Nephron progenitor cell (in vitro differentiated cells): ENCODE results near the gene KCNAB2.

Experiments
- DNase-seq: peaks from one replicate; pipeline ENCODE4 v3.0.0; 2021
- H3K27ac Mint-ChIP-seq: 2 replicates; pipeline ENCODE4 v1.8.0; 2021; ENCODE audit warnings: mild to moderate bottlenecking, moderate library complexity, mixed read lengths
- H3K27me3 Mint-ChIP-seq: 2 replicates; pipeline ENCODE4 v1.8.0; 2021; ENCODE audit warnings: mild to moderate bottlenecking, low read depth, mixed read lengths; ENCODE audit not compliant: poor library complexity
- H3K36me3 Mint-ChIP-seq: 2 replicates; pipeline ENCODE4 v1.8.0; 2021; ENCODE audit warnings: low read depth, mixed read lengths
- H3K4me1 Mint-ChIP-seq: 2 replicates; pipeline ENCODE4 v1.8.0; 2021; ENCODE audit warnings: mixed read lengths
- H3K4me3 Mint-ChIP-seq: 2 replicates; pipeline ENCODE4 v1.8.0; 2021; ENCODE audit warnings: mild to moderate bottlenecking, moderate library complexity, mixed read lengths
- H3K9me3 Mint-ChIP-seq: 2 replicates; pipeline ENCODE4 v1.8.0; 2021; ENCODE audit warnings: mild to moderate bottlenecking, moderate library complexity, mixed read lengths
- TF ChIP-seq, protein P1 (sequence below): fragments of 200-600 bp; sonication (generic); IDR thresholded peaks from 2 replicates; pipeline ENCODE4 v1.5.0; 2021; ENCODE audit warnings: antibody characterized with exemption

The KCNAB2 gene

DNA sequence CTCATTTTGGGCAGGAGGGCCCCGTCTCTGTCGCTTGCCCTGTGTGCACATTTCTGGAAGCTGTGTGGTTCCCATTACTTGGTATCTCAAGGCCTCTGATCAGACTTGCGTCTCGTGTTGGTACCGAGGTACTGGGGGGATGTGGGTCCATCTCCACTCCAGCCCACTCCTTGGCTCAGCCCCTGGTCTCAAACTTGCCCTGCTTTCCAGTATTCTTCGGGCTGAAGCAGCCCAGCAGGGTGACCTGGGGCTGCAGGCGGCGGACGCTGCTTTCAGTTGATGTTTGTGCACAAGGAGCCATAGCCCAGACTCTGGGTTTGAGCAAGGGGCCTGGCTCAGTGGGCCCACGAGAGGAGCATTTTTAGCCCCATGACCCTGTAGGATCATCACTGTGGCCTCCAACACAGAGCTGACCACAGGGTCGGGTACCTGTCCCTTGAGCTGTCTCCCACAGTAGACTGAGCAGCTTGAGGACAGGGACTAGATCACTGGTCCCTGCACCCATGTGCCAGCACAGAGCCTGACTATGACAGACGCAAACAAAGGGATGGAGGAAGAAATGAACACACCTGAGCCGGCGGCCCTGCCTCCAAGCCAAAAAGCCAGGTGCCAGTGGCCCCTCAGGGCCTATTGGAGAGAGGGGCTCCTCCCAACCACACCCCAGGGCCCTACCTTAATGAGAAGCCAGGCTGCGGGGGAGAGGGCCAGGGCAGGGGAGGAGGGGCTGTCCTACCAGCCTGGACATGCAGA lies 87.6 kb downstream of the KCNAB2 start:
- Mint-ChIP-seq H3K9me3 (peaks cover 15% of the 10 kb centered on the region), H3K4me3 (no peak overlapping the region), H3K4me1 (no peaks in the 10 kb centered on the region), H3K27ac (no peak overlapping the region), H3K27me3 (peaks cover 14% of the 10 kb centered on the region), H3K36me3 (no peaks in the 10 kb centered on the region)
- DNase-seq, result no peak
- TF ChIP-seq, protein P1, sequence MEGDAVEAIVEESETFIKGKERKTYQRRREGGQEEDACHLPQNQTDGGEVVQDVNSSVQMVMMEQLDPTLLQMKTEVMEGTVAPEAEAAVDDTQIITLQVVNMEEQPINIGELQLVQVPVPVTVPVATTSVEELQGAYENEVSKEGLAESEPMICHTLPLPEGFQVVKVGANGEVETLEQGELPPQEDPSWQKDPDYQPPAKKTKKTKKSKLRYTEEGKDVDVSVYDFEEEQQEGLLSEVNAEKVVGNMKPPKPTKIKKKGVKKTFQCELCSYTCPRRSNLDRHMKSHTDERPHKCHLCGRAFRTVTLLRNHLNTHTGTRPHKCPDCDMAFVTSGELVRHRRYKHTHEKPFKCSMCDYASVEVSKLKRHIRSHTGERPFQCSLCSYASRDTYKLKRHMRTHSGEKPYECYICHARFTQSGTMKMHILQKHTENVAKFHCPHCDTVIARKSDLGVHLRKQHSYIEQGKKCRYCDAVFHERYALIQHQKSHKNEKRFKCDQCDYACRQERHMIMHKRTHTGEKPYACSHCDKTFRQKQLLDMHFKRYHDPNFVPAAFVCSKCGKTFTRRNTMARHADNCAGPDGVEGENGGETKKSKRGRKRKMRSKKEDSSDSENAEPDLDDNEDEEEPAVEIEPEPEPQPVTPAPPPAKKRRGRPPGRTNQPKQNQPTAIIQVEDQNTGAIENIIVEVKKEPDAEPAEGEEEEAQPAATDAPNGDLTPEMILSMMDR, result no peak

DNA sequence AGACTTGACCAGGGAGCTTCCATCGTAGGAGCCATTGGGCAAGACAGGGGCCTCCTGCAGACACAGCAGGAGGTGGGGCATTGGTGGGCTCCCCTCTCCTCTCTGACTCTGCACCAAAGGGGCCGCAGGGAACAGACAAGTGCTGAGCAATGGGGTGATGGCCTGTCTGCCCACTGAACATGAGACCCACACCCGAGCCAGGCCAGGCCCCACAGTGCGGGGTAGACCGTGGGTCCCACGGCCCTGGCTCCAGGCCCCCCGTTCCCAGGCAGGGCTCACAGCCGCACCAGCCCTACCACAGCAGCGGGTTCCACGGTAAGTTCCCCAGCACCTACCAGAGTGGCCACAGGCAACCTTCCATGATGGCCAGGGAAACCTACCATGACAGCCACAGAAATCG lies 88.5 kb downstream of the KCNAB2 start:
- peaks cover 15% of the 10 kb centered on the region for H3K9me3 Mint-ChIP-seq
- H3K4me3 Mint-ChIP-seq, result no peak overlapping the region
- no peak for DNase-seq
- TF ChIP-seq, protein P1, result no peak
- peaks cover 18% of the 10 kb centered on the region for H3K27me3 Mint-ChIP-seq
- no peak overlapping the region for H3K27ac Mint-ChIP-seq
- no peaks in the 10 kb centered on the region for H3K4me1 Mint-ChIP-seq
- no peaks in the 10 kb centered on the region for H3K36me3 Mint-ChIP-seq

- Mint-ChIP-seq H3K4me3 (no peak overlapping the region), H3K9me3 (peaks cover 15% of the 10 kb centered on the region), H3K36me3 (no peaks in the 10 kb centered on the region), H3K4me1 (no peaks in the 10 kb centered on the region), H3K27ac (no peak overlapping the region), H3K27me3 (peaks cover 16% of the 10 kb centered on the region)
- DNase-seq, result no peak
- TF ChIP-seq, protein P1, result no peak
These were observed 89.2 kb downstream of the KCNAB2 start for GRCh38 chr1:6134741-6135510.

DNA sequence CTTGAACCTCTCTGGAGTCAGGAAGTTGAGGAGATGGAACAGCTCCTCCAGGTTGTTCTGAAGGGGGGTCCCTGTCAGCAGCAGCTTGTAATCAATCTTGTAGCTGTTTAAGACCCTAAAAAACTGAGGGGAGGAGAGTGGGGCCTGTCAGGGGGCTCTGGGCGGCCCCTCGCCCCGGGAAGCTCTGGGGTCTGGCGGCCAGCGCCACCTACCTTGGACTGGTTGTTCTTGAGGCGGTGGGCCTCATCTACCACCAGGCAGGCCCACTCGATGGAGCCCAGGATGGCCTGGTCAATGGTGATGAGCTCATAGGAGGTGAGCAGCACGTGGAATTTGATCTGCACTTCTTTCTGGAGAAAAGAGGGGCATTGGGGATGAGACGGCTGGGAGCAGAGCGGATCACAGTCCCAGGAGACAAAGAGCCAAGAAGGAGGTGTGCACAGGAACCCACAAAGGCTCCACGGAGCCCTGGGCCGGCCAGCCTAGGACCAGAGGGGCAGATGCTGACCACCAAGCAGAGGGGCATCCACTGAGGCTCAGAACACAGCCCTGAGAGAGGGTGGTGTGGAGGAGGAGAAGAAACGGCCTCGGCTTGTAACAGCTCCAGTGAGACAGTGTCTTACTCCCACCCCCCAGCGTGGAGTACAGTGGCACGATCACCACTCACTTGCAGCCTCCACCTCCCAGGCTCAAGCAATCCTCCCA lies 91.0 kb downstream of the KCNAB2 start:
- Mint-ChIP-seq H3K27me3 (peaks cover 20% of the 10 kb centered on the region), H3K27ac (no peak overlapping the region), H3K4me3 (no peak overlapping the region), H3K4me1 (no peaks in the 10 kb centered on the region), H3K36me3 (no peaks in the 10 kb centered on the region), H3K9me3 (peaks cover 15% of the 10 kb centered on the region)
- TF ChIP-seq, protein P1, result no peak
- no peak for DNase-seq

DNA sequence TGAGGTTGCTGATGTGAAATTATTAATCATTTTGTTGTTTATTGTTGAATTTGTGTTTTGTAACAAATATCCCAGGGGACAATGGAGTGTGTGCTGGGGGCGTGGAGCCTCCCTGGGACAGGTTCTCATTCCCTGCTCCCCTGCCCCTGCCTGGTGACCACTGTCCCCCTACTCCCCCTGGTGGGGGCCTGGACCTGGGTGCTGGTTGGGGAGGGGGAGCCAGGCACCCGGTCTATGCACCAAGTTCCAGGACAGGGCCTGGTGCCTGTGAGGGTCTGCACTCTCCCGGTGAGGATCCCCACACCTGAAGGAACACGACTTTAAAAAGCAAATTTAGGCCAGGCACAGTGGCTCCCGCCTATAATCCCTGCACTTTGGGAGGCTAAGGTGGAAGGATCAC lies 92.1 kb downstream of the KCNAB2 start:
- no peak for DNase-seq
- no peak overlapping the region for H3K4me3 Mint-ChIP-seq
- H3K4me1 Mint-ChIP-seq, result no peaks in the 10 kb centered on the region
- no peaks in the 10 kb centered on the region for H3K36me3 Mint-ChIP-seq
- peaks cover 25% of the 10 kb centered on the region for H3K27me3 Mint-ChIP-seq
- peaks cover 5% of the 10 kb centered on the region for H3K9me3 Mint-ChIP-seq
- TF ChIP-seq, protein P1, result no peak
- H3K27ac Mint-ChIP-seq, result no peak overlapping the region
